NB4 (cell line): ENCODE data around the gene CELF6.

Experiments used
- CTCF ChIP-seq: IDR thresholded peaks from one replicate; pipeline ENCODE4 v1.5.1; 2012; ENCODE audit warnings: low read depth, low read length
- MAX ChIP-seq: IDR thresholded peaks from 2 replicates; pipeline ENCODE4 v1.6.1; 2011; ENCODE audit warnings: low read depth, low read length
- MYC ChIP-seq: IDR thresholded peaks from 2 replicates; pipeline ENCODE4 v1.6.1; 2011; ENCODE audit warnings: low read depth, low read length
- POLR2A ChIP-seq: IDR thresholded peaks from 2 replicates; pipeline ENCODE4 v1.6.1; 2011; ENCODE audit warnings: mild to moderate bottlenecking; ENCODE audit not compliant: insufficient read length; ENCODE audit errors: extremely low read depth

- TF ChIP-seq POLR2A (no peak), CTCF (no peak), MAX (no peak), MYC (no peak)
Measured at GRCh38 chr15:72242775-72243370, 77.1 kb downstream of the CELF6 start.
